SH-SY5Y (cell line): ENCODE data around the gene CFAP92.

Source experiments
- GATA2 ChIP-seq: IDR thresholded peaks from 2 replicates; pipeline ENCODE4 v1.6.1; 2011; ENCODE audit warnings: mild to moderate bottlenecking, low read depth, low read length
- GATA3 ChIP-seq: IDR thresholded peaks from 2 replicates; pipeline ENCODE4 v1.6.1; 2011; ENCODE audit warnings: low read depth, mild to moderate bottlenecking, low read length, moderate library complexity

GRCh38 chr3:128996200-128996599 is 2.3 kb upstream of the CFAP92 start:
- TF ChIP-seq GATA3 (no peak), GATA2 (no peak)
